BLaER1 (cell line): ENCODE measurements around the gene UBE2I.
A peak's percentile ranks its signal among the peaks of the same experiment; 100 is the strongest.

Source experiments
- H3K27ac ChIP-seq: shearing (Covaris generic); formaldehyde crosslinking; 2 replicates; pipeline ENCODE4 v1.8.1; 2022
- H3K27me3 ChIP-seq: shearing (Covaris generic); formaldehyde crosslinking; 2 replicates; pipeline ENCODE4 v1.8.1; 2022
- H3K36me3 ChIP-seq: shearing (Covaris generic); formaldehyde crosslinking; 2 replicates; pipeline ENCODE4 v1.8.1; 2022
- H3K4me1 ChIP-seq: shearing (Covaris generic); formaldehyde crosslinking; 2 replicates; pipeline ENCODE4 v1.8.1; 2022
- H3K4me2 ChIP-seq: shearing (Covaris generic); formaldehyde crosslinking; 2 replicates; pipeline ENCODE4 v1.8.1; 2022
- H3K4me3 ChIP-seq: shearing (Covaris generic); formaldehyde crosslinking; 2 replicates; pipeline ENCODE4 v1.8.1; 2022
- H3K9ac ChIP-seq: shearing (Covaris generic); formaldehyde crosslinking; 2 replicates; pipeline ENCODE4 v1.8.1; 2022
- H3K9me3 ChIP-seq: shearing (Covaris generic); formaldehyde crosslinking; 2 replicates; pipeline ENCODE4 v1.8.1; 2022
- H4K20me1 ChIP-seq: shearing (Covaris generic); formaldehyde crosslinking; 2 replicates; pipeline ENCODE4 v1.8.1; 2022
- Cebpa-rat ChIP-seq: shearing (Covaris generic); IDR thresholded peaks from 2 replicates; pipeline ENCODE4 v1.8.1; 2022

Gene UBE2I

DNA sequence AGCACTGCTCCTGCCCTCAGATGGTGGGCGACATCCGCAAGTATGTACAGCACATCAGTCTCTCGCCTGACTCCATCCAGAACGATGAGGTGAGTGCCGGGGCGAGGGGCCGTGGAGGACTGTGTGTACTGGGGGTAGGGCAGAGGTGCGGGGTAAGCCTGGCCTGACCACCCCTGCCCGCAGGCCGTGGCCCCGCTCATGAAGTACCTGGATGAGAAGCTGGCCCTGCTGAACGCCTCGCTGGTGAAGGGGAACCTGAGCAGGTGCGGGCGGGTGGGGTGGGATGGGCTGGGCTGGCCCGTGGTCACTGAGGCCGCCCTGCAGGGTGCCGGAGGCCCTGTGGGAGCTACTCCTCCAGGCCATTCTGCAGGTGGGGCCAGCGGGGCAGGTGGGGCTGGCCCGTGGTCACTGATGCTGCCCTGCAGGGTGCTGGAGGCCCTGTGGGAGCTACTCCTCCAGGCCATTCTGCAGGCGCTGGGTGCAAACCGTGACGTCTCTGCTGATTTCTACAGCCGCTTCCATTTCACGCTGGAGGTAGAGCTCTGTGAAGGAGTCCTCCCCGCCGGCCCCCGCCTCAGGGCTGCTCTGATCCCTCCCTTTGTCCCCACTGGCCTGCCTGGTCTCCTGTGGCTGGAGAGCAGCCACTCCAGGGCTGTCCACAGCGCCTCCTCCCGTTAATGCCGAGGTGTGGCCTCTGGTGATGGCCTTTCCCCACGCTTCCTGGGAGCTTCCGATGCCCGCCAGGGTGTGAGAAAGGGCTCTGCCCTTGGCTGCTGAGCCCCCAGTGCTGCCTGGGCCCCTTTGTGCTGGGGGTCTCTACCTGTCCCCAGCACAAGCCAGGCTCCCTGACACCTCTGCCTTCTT, 37.2 kb downstream of the UBE2I start:
- no peak overlapping the region for H3K9ac ChIP-seq
- peaks cover 40% of the 10 kb centered on the region for H3K4me1 ChIP-seq
- no peak for TF ChIP-seq Cebpa-rat
- H3K4me2 ChIP-seq: no peak overlapping the region
- H3K4me3 ChIP-seq: no peak overlapping the region
- no peaks in the 10 kb centered on the region for H3K27me3 ChIP-seq
- H3K9me3 ChIP-seq: no peaks in the 10 kb centered on the region
- peaks cover 22% of the 10 kb centered on the region for H4K20me1 ChIP-seq
- peaks cover 33% of the 10 kb centered on the region for H3K36me3 ChIP-seq
- H3K27ac ChIP-seq: no peak overlapping the region

DNA sequence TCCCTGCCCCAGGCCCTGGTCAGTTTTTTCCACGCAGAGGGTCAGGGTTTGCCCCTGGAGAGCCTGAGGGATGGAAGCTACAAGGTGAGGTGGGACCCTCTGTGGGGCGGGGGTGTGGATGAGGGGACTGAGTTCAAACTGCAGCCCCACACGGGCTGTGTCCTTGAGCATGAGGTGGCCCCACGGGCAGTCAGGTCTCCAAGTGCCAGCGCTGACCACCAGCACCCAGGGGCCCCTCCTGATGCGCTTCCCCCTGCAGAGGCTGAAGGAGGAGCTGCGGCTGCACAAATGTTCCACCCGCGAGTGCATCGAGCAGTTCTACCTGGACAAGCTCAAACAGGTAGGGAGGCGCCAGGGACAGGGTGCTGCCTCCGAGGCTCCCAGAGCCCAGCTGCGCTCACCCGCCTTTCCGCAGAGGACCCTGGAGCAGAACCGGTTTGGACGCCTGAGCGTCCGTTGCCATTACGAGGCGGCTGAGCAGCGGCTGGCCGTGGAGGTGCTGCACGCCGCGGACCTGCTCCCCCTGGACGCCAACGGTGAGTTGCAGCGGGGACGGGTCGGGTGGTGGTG, 37.9 kb downstream of the UBE2I start:
- H3K27ac ChIP-seq: no peak overlapping the region
- no peaks in the 10 kb centered on the region for H3K27me3 ChIP-seq
- no peak overlapping the region for H3K9ac ChIP-seq
- H3K4me1 ChIP-seq: peaks cover 36% of the 10 kb centered on the region
- no peak overlapping the region for H3K4me3 ChIP-seq
- H3K4me2 ChIP-seq: no peak overlapping the region
- peaks cover 26% of the 10 kb centered on the region for H4K20me1 ChIP-seq
- peaks cover 33% of the 10 kb centered on the region for H3K36me3 ChIP-seq
- no peaks in the 10 kb centered on the region for H3K9me3 ChIP-seq
- no peak for TF ChIP-seq Cebpa-rat

DNA sequence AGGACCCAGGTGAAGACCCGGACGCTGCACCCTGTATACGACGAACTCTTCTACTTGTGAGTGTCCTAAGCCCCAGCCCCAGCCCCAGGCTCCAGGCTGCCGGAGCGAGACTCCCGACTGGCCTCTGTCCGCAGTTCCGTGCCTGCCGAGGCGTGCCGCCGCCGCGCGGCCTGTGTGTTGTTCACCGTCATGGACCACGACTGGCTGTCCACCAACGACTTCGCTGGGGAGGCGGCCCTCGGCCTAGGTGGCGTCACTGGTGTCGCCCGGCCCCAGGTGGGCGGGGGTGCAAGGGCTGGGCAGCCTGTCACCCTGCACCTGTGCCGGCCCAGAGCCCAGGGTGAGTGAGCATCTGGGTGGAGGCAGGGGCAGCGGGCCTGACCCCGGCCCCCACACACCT, 38.5 kb downstream of the UBE2I start:
- no peak overlapping the region for H3K27ac ChIP-seq
- H4K20me1 ChIP-seq: peaks cover 32% of the 10 kb centered on the region
- H3K9me3 ChIP-seq: no peaks in the 10 kb centered on the region
- H3K36me3 ChIP-seq: peaks cover 33% of the 10 kb centered on the region
- peaks cover 39% of the 10 kb centered on the region for H3K4me1 ChIP-seq
- H3K4me3 ChIP-seq: no peak overlapping the region
- no peak overlapping the region for H3K9ac ChIP-seq
- H3K4me2 ChIP-seq: no peak overlapping the region
- H3K27me3 ChIP-seq: no peaks in the 10 kb centered on the region
- TF ChIP-seq Cebpa-rat: no peak

DNA sequence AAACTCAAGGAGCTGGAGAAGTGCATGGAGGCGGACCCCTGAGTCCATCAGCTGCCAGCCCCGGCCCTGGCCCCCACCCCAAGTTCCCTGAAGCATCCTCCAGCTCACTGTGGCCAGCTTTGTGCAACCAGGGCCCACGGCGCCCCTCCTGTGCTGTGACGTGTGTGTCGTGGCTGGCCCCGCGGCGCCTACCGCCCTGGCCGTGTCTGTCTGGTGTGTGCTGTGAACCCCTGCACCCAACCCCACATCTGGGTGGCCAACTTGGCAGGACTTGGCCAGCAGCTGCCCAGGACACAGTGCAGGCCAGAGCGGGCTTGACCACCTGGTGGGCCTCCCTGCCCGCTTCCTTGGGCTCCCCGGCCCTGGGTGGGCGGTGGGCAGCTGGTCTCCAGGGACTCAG, 39.0 kb downstream of the UBE2I start:
- Histone ChIP-seq H3K4me2 (no peak overlapping the region), H3K4me1 (peaks cover 41% of the 10 kb centered on the region), H3K27ac (no peak overlapping the region), H4K20me1 (peaks cover 35% of the 10 kb centered on the region), H3K9ac (no peak overlapping the region), H3K4me3 (no peak overlapping the region), H3K36me3 (peaks cover 34% of the 10 kb centered on the region), H3K27me3 (no peaks in the 10 kb centered on the region), H3K9me3 (no peaks in the 10 kb centered on the region)
- TF ChIP-seq Cebpa-rat: no peak

DNA sequence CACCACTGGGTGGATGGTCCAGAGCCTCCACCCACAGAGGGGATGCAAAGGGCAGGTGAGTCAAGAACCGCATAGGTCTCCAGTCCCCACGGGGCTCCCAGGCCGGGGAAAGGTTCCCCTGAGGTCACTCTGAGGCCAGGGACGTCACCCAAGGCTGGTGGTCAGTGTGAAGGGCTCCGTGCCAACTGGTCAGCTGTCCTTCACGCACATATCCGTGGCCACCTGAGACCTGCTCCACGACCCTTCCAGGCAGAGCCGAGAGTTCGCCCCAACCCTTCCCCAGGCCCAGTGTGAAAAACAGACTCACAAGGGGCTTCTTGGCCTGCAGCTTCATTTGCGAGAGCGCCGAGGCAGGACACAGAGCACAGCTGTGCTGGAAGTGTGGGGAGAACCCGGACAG, 39.5 kb downstream of the UBE2I start:
- Histone ChIP-seq H3K9me3 (no peaks in the 10 kb centered on the region), H3K27ac (no peak overlapping the region), H3K27me3 (no peaks in the 10 kb centered on the region), H4K20me1 (peaks cover 35% of the 10 kb centered on the region), H3K9ac (no peak overlapping the region), H3K4me2 (no peak overlapping the region), H3K36me3 (peaks cover 36% of the 10 kb centered on the region), H3K4me3 (no peak overlapping the region), H3K4me1 (peaks cover 39% of the 10 kb centered on the region)
- TF ChIP-seq Cebpa-rat: no peak

DNA sequence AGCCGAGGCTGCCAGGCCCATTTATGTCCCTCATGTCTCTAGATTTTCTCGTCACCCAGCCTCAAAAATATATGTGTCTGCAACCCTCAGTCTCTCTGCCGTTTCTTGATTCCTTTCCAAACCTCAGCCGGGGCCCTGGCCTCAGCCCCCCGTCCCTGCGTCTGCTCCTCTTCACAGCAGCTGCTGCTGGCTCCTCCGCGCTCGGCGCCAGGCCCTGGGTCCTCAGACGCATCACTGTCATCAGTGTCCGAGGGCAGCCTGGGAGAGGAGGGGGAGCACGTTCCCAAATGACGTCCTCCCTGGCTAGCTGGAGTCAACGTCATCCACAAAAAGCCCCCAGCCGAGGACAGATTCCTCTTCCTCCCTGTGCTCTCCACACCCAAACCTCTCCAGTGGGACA, 39.9 kb downstream of the UBE2I start:
- peaks cover 35% of the 10 kb centered on the region for H3K4me1 ChIP-seq
- no peak for TF ChIP-seq Cebpa-rat
- H3K4me3 ChIP-seq: no peak overlapping the region
- no peaks in the 10 kb centered on the region for H3K9me3 ChIP-seq
- no peaks in the 10 kb centered on the region for H3K27me3 ChIP-seq
- H3K4me2 ChIP-seq: no peak overlapping the region
- peaks cover 34% of the 10 kb centered on the region for H4K20me1 ChIP-seq
- peaks cover 36% of the 10 kb centered on the region for H3K36me3 ChIP-seq
- no peak overlapping the region for H3K27ac ChIP-seq
- no peak overlapping the region for H3K9ac ChIP-seq

DNA sequence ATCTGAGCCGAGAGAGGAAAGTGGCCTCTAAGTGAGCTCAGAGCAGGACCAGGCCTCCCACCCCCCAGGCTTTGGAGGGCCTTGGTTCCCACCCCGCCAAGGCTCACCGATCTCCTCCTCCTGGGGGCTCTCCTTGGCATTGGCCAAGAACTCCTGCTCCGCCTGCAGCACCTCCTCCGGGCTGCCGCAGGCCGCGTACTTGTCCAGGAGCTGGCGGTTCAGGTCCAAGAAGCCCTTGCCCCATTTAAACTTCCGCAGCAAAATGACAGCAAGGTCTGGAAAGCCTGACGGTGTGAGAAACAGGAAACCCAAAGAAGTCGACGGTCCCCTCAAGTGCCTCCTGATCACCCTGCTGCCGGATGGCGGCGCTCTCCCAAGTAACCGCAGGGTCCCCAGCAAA, 40.5 kb downstream of the UBE2I start:
- no peaks in the 10 kb centered on the region for H3K27me3 ChIP-seq
- TF ChIP-seq Cebpa-rat: no peak
- H3K4me3 ChIP-seq: no peak overlapping the region
- no peak overlapping the region for H3K27ac ChIP-seq
- peaks cover 34% of the 10 kb centered on the region; the same call in 1 of the 2 replicates for H4K20me1 ChIP-seq
- no peak overlapping the region for H3K4me2 ChIP-seq
- H3K36me3 ChIP-seq: peaks cover 36% of the 10 kb centered on the region
- peaks cover 32% of the 10 kb centered on the region for H3K4me1 ChIP-seq
- no peak overlapping the region for H3K9ac ChIP-seq
- no peaks in the 10 kb centered on the region for H3K9me3 ChIP-seq

DNA sequence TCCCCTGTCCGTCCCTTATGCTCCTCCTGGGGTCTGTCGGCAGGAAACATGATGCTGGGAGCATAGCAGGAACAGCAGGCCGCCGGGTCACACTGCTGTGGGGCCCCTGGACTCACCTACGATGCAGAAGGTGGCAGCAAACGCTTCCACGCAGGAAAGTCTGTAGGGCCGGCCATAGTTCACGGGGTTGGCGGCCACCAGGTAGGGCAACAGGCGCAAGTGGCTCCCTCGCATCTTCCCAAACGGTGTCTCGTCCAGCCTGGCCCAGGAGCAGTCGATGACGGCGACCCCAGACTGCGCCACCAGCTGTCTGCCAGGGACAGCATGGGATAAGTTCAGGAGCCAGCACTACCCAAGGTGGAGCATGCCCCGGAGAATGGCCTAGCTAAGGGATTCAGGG, 41.3 kb downstream of the UBE2I start:
- Histone ChIP-seq H3K27me3 (no peaks in the 10 kb centered on the region), H3K9me3 (no peaks in the 10 kb centered on the region), H4K20me1 (peaks cover 40% of the 10 kb centered on the region), H3K9ac (peak overlapping the region; percentile 79), H3K27ac (peak overlapping the region; percentile 68), H3K4me1 (peaks cover 32% of the 10 kb centered on the region), H3K36me3 (peaks cover 36% of the 10 kb centered on the region), H3K4me2 (peak overlapping the region; percentile 99), H3K4me3 (peak overlapping the region; percentile 89)
- TF ChIP-seq Cebpa-rat: no peak

DNA sequence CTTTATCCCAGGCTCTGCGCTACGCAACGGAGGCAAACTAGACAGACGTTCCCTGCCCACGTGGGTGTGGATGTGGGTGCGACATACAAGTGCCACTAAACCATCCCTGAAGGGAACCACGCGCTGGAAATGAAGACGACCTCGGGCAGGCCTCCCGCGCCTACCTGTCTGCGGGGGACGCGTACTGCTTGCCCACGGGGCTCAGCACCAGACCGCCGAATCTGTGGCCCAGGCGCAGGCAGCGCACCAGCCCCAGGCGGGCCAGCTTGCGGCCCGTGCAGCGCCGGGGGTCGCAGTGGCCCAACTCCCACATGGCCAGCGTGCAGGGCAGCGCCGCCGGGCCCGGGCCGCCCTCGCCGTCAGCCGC, 41.8 kb downstream of the UBE2I start:
- Histone ChIP-seq H3K9ac (peak overlapping the region; percentile 79), H3K9me3 (no peaks in the 10 kb centered on the region), H4K20me1 (peaks cover 45% of the 10 kb centered on the region), H3K4me3 (peak overlapping the region; percentile 89), H3K27me3 (no peaks in the 10 kb centered on the region), H3K4me2 (peak overlapping the region; percentile 99), H3K27ac (peak overlapping the region; percentile 68), H3K4me1 (peaks cover 32% of the 10 kb centered on the region), H3K36me3 (peaks cover 36% of the 10 kb centered on the region)
- TF ChIP-seq Cebpa-rat: no peak

DNA sequence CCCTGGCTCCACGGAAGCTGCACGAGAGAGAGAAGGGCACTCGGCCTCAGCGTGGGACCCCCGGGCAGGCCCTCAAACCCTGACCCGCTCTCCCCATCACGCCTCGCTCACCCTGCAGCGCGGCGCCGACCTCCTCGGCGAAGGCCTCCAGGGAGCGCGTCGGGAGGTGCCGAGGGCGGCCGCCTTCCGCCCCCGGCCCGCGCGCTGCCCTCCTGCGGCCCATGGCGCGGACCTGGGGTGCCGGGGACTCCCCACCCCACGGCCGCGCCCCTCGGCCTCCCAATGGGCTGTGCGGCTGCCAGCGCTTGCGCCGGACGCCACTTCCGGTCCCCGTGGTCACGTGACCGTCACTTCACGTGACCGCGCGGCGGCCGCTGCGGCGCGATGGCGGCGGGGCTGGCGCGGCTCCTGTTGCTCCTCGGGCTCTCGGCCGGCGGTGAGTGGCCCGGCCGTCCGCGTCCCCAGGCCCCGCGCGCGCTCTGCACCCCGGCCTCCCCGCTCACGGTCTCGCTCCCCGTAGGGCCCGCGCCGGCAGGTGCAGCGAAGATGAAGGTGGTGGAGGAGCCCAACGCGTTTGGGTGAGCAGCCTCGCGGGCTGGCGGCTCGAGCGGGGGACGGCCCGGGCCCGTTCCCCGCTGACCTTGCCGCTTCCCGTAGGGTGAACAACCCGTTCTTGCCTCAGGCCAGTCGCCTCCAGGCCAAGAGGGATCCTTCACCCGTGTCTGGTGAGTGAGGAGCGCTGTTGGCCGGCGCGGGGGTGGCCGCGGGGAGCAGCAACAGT, 42.3 kb downstream of the UBE2I start, which contains the start of the genes GNPTG and TSR3:
Gene GNPTG (plus strand): TSS at position 350 of the 781 bp plus-strand sequence. CDS start 35 bp downstream, at position 385.
Gene TSR3 (minus strand): TSS at position 297 of the 781 bp plus-strand sequence. CDS start 74 bp downstream, at position 223.
- H3K9ac ChIP-seq: peak within 1 kb of the TSS; percentile 79
- peak within 1 kb of the TSS; percentile 99 for H3K4me2 ChIP-seq
- H3K36me3 ChIP-seq: peaks cover 36% of the 10 kb centered on the region
- peak within 1 kb of the TSS; percentile 89 for H3K4me3 ChIP-seq
- TF ChIP-seq Cebpa-rat: no peak
- peaks cover 32% of the 10 kb centered on the region for H3K4me1 ChIP-seq
- peak within 1 kb of the TSS; percentile 68 for H3K27ac ChIP-seq
- peaks cover 51% of the 10 kb centered on the region for H4K20me1 ChIP-seq
- no peaks in the 10 kb centered on the region for H3K27me3 ChIP-seq
- H3K9me3 ChIP-seq: no peaks in the 10 kb centered on the region
